ENCODE data around the gene CHTF8.

DNA sequence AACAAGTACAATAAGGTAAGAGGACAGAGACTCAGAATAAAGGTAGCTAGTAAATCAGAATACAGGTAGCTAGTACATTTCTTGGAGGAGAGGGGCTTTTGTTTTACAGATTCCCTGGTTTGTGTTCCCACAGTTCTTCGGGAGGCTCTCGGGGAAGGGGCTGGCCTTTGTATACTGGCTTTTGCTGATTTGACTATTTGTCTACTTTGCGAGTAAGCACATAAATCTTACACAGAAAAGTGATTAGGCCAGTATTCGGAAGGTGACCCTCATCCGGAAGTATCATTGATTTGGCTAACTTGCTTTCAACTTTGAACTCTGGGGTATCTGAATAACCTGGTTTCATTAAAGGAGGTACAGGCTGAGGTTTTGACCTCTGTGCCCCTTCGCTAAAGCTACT lies 33.2 kb upstream of the CHTF8 start:
- TF ChIP-seq, protein P1, sequence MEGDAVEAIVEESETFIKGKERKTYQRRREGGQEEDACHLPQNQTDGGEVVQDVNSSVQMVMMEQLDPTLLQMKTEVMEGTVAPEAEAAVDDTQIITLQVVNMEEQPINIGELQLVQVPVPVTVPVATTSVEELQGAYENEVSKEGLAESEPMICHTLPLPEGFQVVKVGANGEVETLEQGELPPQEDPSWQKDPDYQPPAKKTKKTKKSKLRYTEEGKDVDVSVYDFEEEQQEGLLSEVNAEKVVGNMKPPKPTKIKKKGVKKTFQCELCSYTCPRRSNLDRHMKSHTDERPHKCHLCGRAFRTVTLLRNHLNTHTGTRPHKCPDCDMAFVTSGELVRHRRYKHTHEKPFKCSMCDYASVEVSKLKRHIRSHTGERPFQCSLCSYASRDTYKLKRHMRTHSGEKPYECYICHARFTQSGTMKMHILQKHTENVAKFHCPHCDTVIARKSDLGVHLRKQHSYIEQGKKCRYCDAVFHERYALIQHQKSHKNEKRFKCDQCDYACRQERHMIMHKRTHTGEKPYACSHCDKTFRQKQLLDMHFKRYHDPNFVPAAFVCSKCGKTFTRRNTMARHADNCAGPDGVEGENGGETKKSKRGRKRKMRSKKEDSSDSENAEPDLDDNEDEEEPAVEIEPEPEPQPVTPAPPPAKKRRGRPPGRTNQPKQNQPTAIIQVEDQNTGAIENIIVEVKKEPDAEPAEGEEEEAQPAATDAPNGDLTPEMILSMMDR (IDR thresholded peaks at IDR 0.05; ENCODE audit: insufficient read depth, low read depth, low read length): no peak
- TF ChIP-seq EZH2 (IDR thresholded peaks at IDR 0.05; ENCODE audit: insufficient read depth, low read length): no peak
